ENCODE measurements around the gene NCK2.

GRCh38 chr2:105782646-105783045 lies 37.9 kb downstream of the NCK2 start:
- TF ChIP-seq CTCF (IDR thresholded peaks at IDR 0.05; ENCODE audit: low read length) = no peak
- no peak for TF ChIP-seq EZH2 (IDR thresholded peaks at IDR 0.05; ENCODE audit: borderline replicate concordance, low read length)
